Upper lobe of left lung (tissue), 4 donors: ENCODE results near the gene AFTPH.

Source experiments
- CTCF ChIP-seq, 6 experiments: fragments of 450-650 bp in 4 of 6; fragments of 200-600 bp in 2 of 6; sonication (generic) in 2 of 6; IDR thresholded peaks; one replicate each; pipeline ENCODE4 v1.5.1; 2016 to 2019; ENCODE audit warnings: antibody characterized with exemption in 6 of 6
- EP300 ChIP-seq, 4 donors: sonication (generic); formaldehyde crosslinking; IDR thresholded peaks; one replicate each; pipeline ENCODE4 v1.5.1; 2017; ENCODE audit warnings: antibody characterized with exemption in 4 of 4, control low read depth in 2 of 4
- POLR2A ChIP-seq, 4 donors: fragments of 450-650 bp; IDR thresholded peaks; one replicate each; pipeline ENCODE4 v1.5.1; 2016 to 2017; ENCODE audit warnings: antibody characterized with exemption in 4 of 4, mild to moderate bottlenecking in 2 of 4
- POLR2AphosphoS5 ChIP-seq, 2 donors: sonication (generic); formaldehyde crosslinking; IDR thresholded peaks; one replicate each; pipeline ENCODE4 v1.5.1; 2017; ENCODE audit warnings: antibody characterized with exemption in 2 of 2

DNA sequence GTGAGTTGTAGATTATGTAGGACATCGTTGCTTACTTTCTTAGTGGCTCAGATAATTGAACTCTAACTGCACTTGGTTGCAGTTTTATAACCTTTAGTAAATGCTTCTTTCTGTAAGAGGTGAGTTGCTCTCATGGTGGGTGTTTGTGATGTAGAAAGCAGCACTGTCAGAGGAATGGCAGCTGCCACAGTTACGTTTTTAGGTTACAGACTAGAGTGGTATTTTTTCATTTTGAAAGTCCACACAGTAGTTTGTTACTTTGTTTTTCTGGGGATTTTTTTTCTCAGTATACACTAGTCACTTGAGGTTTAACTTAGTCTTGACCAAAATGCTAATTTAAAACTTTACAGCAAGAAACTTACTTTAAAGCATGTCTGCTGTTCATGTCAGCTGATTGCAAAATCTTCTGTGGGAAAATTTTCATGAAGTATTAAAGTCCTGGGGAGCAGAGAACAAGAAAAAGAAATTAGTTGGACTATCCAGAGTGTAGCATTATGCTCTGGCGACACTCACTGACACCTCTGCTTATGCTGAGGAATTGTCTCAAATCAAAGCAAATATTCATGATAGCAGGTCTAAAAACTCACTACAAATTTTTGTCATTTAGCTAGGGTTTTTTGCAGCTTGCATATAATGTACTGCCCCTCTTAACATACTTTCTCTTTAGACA lies 14.8 kb downstream of the AFTPH start:
- TF ChIP-seq CTCF (IDR thresholded peaks at IDR 0.05), result no peak
- TF ChIP-seq POLR2A (IDR thresholded peaks at IDR 0.05), result no peak
- TF ChIP-seq POLR2AphosphoS5 (IDR thresholded peaks at IDR 0.05), result no peak
- TF ChIP-seq EP300 (IDR thresholded peaks at IDR 0.05), result no peak
